Globus pallidus (tissue), 1 donor: Measurements from ENCODE around the gene HSPA12B.
A peak's percentile ranks its signal among the peaks of the same experiment; 100 is the strongest.

Experiments used
- DNase-seq: peaks from one replicate; pipeline ENCODE4 v3.0.0-alpha.2; 2015; ENCODE audit warnings: low spot score

HSPA12B gene

GRCh38 chr20:3767110-3767426 lies 34.6 kb downstream of the HSPA12B start:
- DNase-seq, result no peak

GRCh38 chr20:3767427-3768341 lies 35.2 kb downstream of the HSPA12B start, which contains the start of gene ADISSP:
Gene ADISSP, minus strand, starts transcription at chr20:3767753. Its CDS starts 7,653 bp downstream, at chr20:3760100.
- peak; percentile 97 for DNase-seq

- DNase-seq, result peak; percentile 66
Observed at GRCh38 chr20:3768342-3769130, 36.1 kb downstream of the HSPA12B start.

- no peak for DNase-seq
Observed at GRCh38 chr20:3771552-3772058, 39.1 kb downstream of the HSPA12B start.

GRCh38 chr20:3775457-3776108 lies 43.1 kb downstream of the HSPA12B start:
- DNase-seq, result no peak

- DNase-seq, result no peak
Observed at GRCh38 chr20:3777381-3777715, 44.9 kb downstream of the HSPA12B start.

- no peak for DNase-seq
Observed at GRCh38 chr20:3777716-3778629, 45.5 kb downstream of the HSPA12B start.

- no peak for DNase-seq
Observed at GRCh38 chr20:3778976-3779375, 46.5 kb downstream of the HSPA12B start.

- DNase-seq, result peak; percentile 93
Observed at GRCh38 chr20:3781153-3781910, 48.8 kb downstream of the HSPA12B start, which contains the start of gene SPEF1. Gene SPEF1, minus strand, starts transcription at chr20:3781448. Its CDS starts 161 bp downstream, at chr20:3781287.

- no peak for DNase-seq
Observed at GRCh38 chr20:3782597-3782996, 50.1 kb downstream of the HSPA12B start.

- no peak for DNase-seq
Observed at GRCh38 chr20:3783068-3783489, 50.6 kb downstream of the HSPA12B start.

GRCh38 chr20:3783511-3784195 lies 51.2 kb downstream of the HSPA12B start:
- no peak for DNase-seq

- no peak for DNase-seq
Observed at GRCh38 chr20:3784216-3784853, 51.9 kb downstream of the HSPA12B start.

- no peak for DNase-seq
Observed at GRCh38 chr20:3784863-3785239, 52.4 kb downstream of the HSPA12B start.

- no peak for DNase-seq
Observed at GRCh38 chr20:3785240-3786125, 53.0 kb downstream of the HSPA12B start.

GRCh38 chr20:3786126-3786484 lies 53.6 kb downstream of the HSPA12B start:
- DNase-seq, result no peak

GRCh38 chr20:3786665-3787323 lies 54.3 kb downstream of the HSPA12B start, which contains the start of gene CENPB:
Gene CENPB, minus strand, starts transcription at chr20:3786740. Its CDS starts 257 bp downstream, at chr20:3786483.
- DNase-seq, result peak; percentile 85
